Uterus (tissue), 4 donors: ENCODE measurements around the gene THRB. TPM values are rescaled to one million over a fixed set of nuclear protein-coding genes. Genes with fewer than 3 reads are reported as not detected.

Experiments used
- DNase-seq, 2 donors: peaks; one replicate each; pipeline ENCODE4 v3.0.0-alpha.2; 2019 to 2020
- H3K27ac ChIP-seq, 2 donors: fragments of 200-600 bp; sonication (generic); 1 replicate in 1 of 2; 2 replicates in 1 of 2; pipeline ENCODE4 v1.5.1; 2016 to 2018
- H3K27me3 ChIP-seq, 2 donors: fragments of 200-600 bp; sonication (generic); one replicate each; pipeline ENCODE4 v1.5.1; 2018 to 2019; ENCODE audit warnings: control low read depth in 1 of 2
- H3K36me3 ChIP-seq, 2 donors: fragments of 200-600 bp; sonication (generic); one replicate each; pipeline ENCODE4 v1.5.1; 2019; ENCODE audit warnings: control low read depth in 1 of 2
- H3K4me1 ChIP-seq, 2 donors: fragments of 200-600 bp; sonication (generic); one replicate each; pipeline ENCODE4 v1.5.1; 2018 to 2019; ENCODE audit warnings: control low read depth in 1 of 2
- H3K4me3 ChIP-seq, 2 donors: fragments of 200-600 bp; sonication (generic); 1 replicate in 1 of 2; 2 replicates in 1 of 2; pipeline ENCODE4 v1.5.1; 2018 to 2019; ENCODE audit warnings: mild to moderate bottlenecking in 1 of 2
- H3K9me3 ChIP-seq, 2 donors: fragments of 200-600 bp; sonication (generic); one replicate each; pipeline ENCODE4 v1.5.1; 2019; ENCODE audit warnings: control low read depth in 1 of 2
- POLR2A ChIP-seq, 2 donors: fragments of 450-650 bp; IDR thresholded peaks; one replicate each; pipeline ENCODE4 v1.6.1; 2016; ENCODE audit warnings: antibody characterized with exemption in 2 of 2, mild to moderate bottlenecking in 1 of 2, moderate library complexity in 1 of 2
- intact Hi-C: fragments of 100-400 bp; cut with DNase I; formaldehyde crosslinking; loops from one replicate; pipeline ENCODE4 v1.15.1; 2023; ENCODE audit warnings: low total_unique reads
- total RNA-seq, 4 donors: library from RNA; depleted of rRNA in 3 of 4; stranded (reverse); fragments of >200 nt in 3 of 4; gene quantifications; one replicate each; pipeline versions ENCODE4 v1.1.0 to v1.2.4, GENCODE V29; 2014 to 2023
- TF ChIP-seq, protein P1 (sequence below), 4 experiments: fragments of 200-600 bp in 2 of 4; fragments of 450-650 bp in 2 of 4; sonication (generic) in 2 of 4; IDR thresholded peaks; one replicate each; pipeline ENCODE4 v1.5.1; 2016 to 2019; ENCODE audit warnings: antibody characterized with exemption in 4 of 4, mild to moderate bottlenecking in 2 of 4, moderate library complexity in 1 of 4
- donor health status: DM: yes; HTN: yes; CAD: no.

The THRB gene
- total RNA-seq, 4 donors from 2014 or later = 4.6 to 38.2 (median 17.3) TPM

DNA sequence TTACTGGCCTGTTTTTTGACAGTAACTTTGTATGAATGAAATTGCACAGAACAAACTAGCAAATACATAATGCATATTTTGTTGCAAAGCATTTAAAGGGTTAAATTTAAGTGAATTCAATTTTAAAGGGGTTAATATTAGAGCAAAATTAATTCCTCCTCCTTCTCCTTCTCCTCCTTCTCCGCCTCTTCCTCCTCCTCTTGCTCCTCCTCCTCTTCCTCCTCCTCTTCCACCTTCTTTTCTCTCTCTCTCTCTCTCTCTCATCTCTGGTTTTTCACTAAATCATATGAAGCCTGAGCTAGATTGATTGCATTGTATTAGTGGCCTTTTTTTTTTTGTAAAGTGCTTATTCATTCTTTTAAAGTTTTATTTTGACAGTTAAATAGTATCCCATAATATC, 154.5 kb downstream of the THRB start:
- Histone ChIP-seq H3K27me3 (no peaks in the 10 kb centered on the region), H3K36me3 (no peaks in the 10 kb centered on the region), H3K9me3 (no peaks in the 10 kb centered on the region), H3K4me1 (peaks cover 0 to 5% of the 10 kb centered on the region in 2 donors), H3K4me3 (no peak overlapping the region), H3K27ac (no peak overlapping the region)
- no peak for DNase-seq
- intact Hi-C loops = no loop called here
- TF ChIP-seq, protein P1, sequence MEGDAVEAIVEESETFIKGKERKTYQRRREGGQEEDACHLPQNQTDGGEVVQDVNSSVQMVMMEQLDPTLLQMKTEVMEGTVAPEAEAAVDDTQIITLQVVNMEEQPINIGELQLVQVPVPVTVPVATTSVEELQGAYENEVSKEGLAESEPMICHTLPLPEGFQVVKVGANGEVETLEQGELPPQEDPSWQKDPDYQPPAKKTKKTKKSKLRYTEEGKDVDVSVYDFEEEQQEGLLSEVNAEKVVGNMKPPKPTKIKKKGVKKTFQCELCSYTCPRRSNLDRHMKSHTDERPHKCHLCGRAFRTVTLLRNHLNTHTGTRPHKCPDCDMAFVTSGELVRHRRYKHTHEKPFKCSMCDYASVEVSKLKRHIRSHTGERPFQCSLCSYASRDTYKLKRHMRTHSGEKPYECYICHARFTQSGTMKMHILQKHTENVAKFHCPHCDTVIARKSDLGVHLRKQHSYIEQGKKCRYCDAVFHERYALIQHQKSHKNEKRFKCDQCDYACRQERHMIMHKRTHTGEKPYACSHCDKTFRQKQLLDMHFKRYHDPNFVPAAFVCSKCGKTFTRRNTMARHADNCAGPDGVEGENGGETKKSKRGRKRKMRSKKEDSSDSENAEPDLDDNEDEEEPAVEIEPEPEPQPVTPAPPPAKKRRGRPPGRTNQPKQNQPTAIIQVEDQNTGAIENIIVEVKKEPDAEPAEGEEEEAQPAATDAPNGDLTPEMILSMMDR (IDR thresholded peaks at IDR 0.05) = no peak
- TF ChIP-seq POLR2A (IDR thresholded peaks at IDR 0.05) = no peak

DNA sequence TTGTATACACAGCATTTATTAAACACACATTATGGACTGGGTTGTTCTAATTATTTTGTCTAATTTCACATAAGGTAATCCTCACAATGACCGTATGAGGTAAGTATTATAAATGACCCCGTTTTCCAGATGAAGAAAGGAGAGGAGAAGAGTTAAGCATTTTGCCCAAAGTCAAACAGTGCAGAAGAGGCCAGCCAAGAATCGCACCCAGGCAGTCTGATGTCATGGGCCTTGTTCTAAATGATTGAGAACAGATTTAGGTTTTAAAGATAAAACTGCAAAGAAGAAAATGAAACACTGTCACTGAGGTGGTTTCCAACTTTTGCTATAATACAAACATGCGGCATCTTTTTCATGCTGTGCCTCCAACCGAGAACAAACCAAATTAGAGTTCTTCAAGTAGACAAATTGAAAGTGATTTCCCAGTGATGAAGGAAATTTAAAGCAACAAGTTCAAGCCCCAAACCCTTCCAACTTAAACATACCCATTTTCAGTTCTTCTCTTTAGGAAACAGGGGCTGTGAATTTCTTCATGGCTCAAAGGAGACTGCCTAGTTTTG, 155.3 kb downstream of the THRB start:
- peaks cover 0 to 4% of the 10 kb centered on the region in 2 donors for H3K4me1 ChIP-seq
- no peak for DNase-seq
- no peaks in the 10 kb centered on the region for H3K36me3 ChIP-seq
- no peak overlapping the region for H3K4me3 ChIP-seq
- H3K27me3 ChIP-seq = no peaks in the 10 kb centered on the region
- TF ChIP-seq, protein P1 (IDR thresholded peaks at IDR 0.05) = no peak
- no peak for TF ChIP-seq POLR2A (IDR thresholded peaks at IDR 0.05)
- no peaks in the 10 kb centered on the region for H3K9me3 ChIP-seq
- H3K27ac ChIP-seq = no peak overlapping the region
- intact Hi-C loops = no loop called here

DNA sequence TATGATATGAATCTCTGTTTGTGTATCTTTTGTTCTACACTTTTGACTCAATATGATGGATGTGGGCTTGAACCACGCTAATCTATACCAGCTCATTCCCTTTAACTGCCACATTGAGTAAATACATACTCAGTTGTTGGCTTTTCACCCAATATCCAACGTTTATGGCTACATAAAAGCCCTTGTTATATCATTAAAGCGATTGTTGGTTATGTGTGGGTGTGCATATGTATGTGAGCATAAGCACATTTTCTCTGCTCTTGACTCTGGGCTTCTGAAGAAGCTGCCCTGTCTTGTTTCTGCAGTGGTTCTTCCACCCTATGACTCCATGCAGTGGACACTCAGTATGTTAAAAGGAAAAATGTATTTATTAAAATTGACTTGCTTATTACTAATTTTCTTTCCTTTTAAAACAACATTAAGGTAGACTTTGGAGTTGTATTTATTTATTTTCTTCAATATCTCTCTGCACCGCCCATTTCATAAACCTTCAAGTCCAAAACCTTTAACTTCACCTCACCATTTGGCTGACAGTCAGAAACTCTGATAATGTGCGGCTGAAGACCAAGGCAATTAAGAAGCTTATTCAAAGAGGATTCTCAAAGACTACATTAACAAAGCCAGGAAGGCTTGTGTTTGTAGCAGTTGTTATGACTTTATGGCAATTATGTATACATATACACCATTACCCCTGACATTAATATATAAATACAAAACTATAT, 156.1 kb downstream of the THRB start:
- no peak overlapping the region for H3K4me3 ChIP-seq
- TF ChIP-seq, protein P1 (IDR thresholded peaks at IDR 0.05) = no peak
- TF ChIP-seq POLR2A (IDR thresholded peaks at IDR 0.05) = no peak
- intact Hi-C loops = no loop called here
- H3K36me3 ChIP-seq = no peaks in the 10 kb centered on the region
- no peaks in the 10 kb centered on the region for H3K9me3 ChIP-seq
- no peaks in the 10 kb centered on the region for H3K27me3 ChIP-seq
- DNase-seq = no peak
- H3K27ac ChIP-seq = no peak overlapping the region
- H3K4me1 ChIP-seq = no peaks in the 10 kb centered on the region

DNA sequence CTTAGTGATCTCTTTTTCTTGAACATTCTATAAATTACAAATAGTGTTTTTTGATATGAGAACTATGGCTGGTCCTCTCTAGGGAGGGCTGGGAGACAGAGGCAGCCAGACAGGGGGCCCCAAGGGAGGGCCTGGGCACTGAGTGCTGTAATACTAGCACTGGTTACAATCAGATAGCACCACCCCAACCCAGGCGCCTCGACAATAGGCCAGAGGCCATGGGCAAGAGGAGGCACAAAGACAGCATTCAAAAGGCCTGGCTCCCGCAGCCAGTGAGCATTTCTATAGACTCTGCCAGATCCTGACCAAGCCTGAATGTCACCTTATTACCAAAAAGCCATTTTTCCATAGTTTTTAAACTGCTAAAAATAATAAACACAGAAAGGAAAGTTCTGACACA, 158.5 kb downstream of the THRB start:
- TF ChIP-seq, protein P1 (IDR thresholded peaks at IDR 0.05) = no peak
- TF ChIP-seq POLR2A (IDR thresholded peaks at IDR 0.05) = no peak
- Histone ChIP-seq H3K36me3 (no peaks in the 10 kb centered on the region), H3K27ac (no peak overlapping the region), H3K27me3 (no peaks in the 10 kb centered on the region), H3K4me3 (no peak overlapping the region), H3K9me3 (no peaks in the 10 kb centered on the region), H3K4me1 (no peaks in the 10 kb centered on the region)
- DNase-seq = no peak
- intact Hi-C loops = no loop called here

DNA sequence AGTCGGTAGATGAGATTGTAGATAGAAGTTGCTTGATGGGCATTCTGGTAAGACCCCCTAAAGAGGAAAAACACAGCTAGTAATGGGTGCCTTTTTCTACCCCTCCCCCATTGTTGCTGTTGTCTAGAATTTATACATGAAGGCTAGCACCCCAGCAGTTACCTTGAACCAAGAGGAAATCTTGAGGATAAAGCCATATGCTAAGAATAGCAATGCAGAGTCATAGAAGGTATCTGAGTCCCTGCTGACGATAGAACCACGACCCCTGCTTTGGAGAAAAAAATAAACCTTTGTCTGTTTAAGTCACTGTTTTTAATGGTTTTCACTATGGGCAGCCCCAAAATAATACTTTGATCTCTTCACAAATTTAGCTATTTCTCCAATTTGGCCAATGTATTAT, 162.6 kb downstream of the THRB start:
- intact Hi-C loops = no loop called here

More for the DNA sequence above, 162.6 kb downstream of the THRB start:
- no peaks in the 10 kb centered on the region for H3K4me1 ChIP-seq
- TF ChIP-seq POLR2A (IDR thresholded peaks at IDR 0.05) = no peak
- TF ChIP-seq, protein P1 (IDR thresholded peaks at IDR 0.05) = no peak
- H3K9me3 ChIP-seq = no peaks in the 10 kb centered on the region
- no peak for DNase-seq
- no peak overlapping the region for H3K27ac ChIP-seq
- H3K36me3 ChIP-seq = no peaks in the 10 kb centered on the region
- H3K4me3 ChIP-seq = no peak overlapping the region
- no peaks in the 10 kb centered on the region for H3K27me3 ChIP-seq
